ENCODE results near the gene TYW5.
A peak's percentile ranks its signal among the peaks of the same experiment; 100 is the strongest.
"Not testable (repeated sequence)": the region's sequence is repeated elsewhere in the genome, so short reads cannot be mapped to it uniquely, and the experiment has no call there.

TYW5 gene

GRCh38 chr2:199926806-199927205 lies 28.5 kb downstream of the TYW5 start:
- DNase-seq (ENCODE audit: insufficient read length, low spot score), result no peak
- no peak for FAIRE-seq

- DNase-seq (ENCODE audit: insufficient read length, low spot score) (no peak), FAIRE-seq (no peak)
These were observed 31.4 kb downstream of the TYW5 start for GRCh38 chr2:199923924-199924323.

GRCh38 chr2:199922856-199923255 lies 32.4 kb downstream of the TYW5 start:
- FAIRE-seq (no peak), DNase-seq (ENCODE audit: insufficient read length, low spot score) (no peak)

GRCh38 chr2:199916980-199917379 lies 38.3 kb downstream of the TYW5 start:
- no peak for DNase-seq (ENCODE audit: insufficient read length, low spot score)
- no peak for FAIRE-seq

GRCh38 chr2:199914372-199914958 lies 40.8 kb downstream of the TYW5 start:
- no peak for FAIRE-seq
- no peak for DNase-seq (ENCODE audit: insufficient read length, low spot score)

- not testable (repeated sequence) for DNase-seq (ENCODE audit: insufficient read length, low spot score); FAIRE-seq
These were observed 42.7 kb downstream of the TYW5 start for GRCh38 chr2:199912553-199913114.

GRCh38 chr2:199911877-199912161 lies 43.5 kb downstream of the TYW5 start:
- DNase-seq (ENCODE audit: insufficient read length, low spot score), result no peak
- no peak for FAIRE-seq

GRCh38 chr2:199911052-199911876 lies 44.0 kb downstream of the TYW5 start, which contains the start of gene C2orf69:
TSS of gene C2orf69 (plus strand) at chr2:199911293. CDS start at chr2:199911439, 146 bp downstream.
- FAIRE-seq, result peak; percentile 98
- peak; percentile 61 for DNase-seq (ENCODE audit: insufficient read length, low spot score)

- DNase-seq (ENCODE audit: insufficient read length, low spot score) (no peak), FAIRE-seq (no peak)
These were observed 44.8 kb downstream of the TYW5 start for GRCh38 chr2:199910338-199911051.

GRCh38 chr2:199907008-199907714 lies 48.1 kb downstream of the TYW5 start:
- DNase-seq (ENCODE audit: insufficient read length, low spot score) (no peak), FAIRE-seq (no peak)

- FAIRE-seq (no peak), DNase-seq (ENCODE audit: insufficient read length, low spot score) (no peak)
These were observed 52.2 kb downstream of the TYW5 start for GRCh38 chr2:199903111-199903510.

- FAIRE-seq (no peak), DNase-seq (ENCODE audit: insufficient read length, low spot score) (no peak)
These were observed 52.7 kb downstream of the TYW5 start for GRCh38 chr2:199902486-199903110.

- FAIRE-seq (no peak), DNase-seq (ENCODE audit: insufficient read length, low spot score) (no peak)
These were observed 53.3 kb downstream of the TYW5 start for GRCh38 chr2:199901942-199902341.

GRCh38 chr2:199896617-199897016 lies 58.7 kb downstream of the TYW5 start:
- no peak for FAIRE-seq
- DNase-seq (ENCODE audit: insufficient read length, low spot score), result no peak

- DNase-seq (ENCODE audit: insufficient read length, low spot score) (no peak), FAIRE-seq (no peak)
These were observed 59.9 kb downstream of the TYW5 start for GRCh38 chr2:199895406-199895805.

GRCh38 chr2:199883474-199884212 lies 71.6 kb downstream of the TYW5 start:
- FAIRE-seq, result no peak
- DNase-seq (ENCODE audit: insufficient read length, low spot score), result no peak

- DNase-seq (ENCODE audit: insufficient read length, low spot score) (no peak), FAIRE-seq (no peak)
These were observed 72.6 kb downstream of the TYW5 start for GRCh38 chr2:199882667-199883066.
